ENCODE results near the gene SHANK1. TPM values are rescaled to one million over a fixed set of nuclear protein-coding genes. Genes with fewer than 3 reads are reported as not detected.
A peak's percentile ranks its signal among the peaks of the same experiment; 100 is the strongest.

Gene SHANK1
- total RNA-seq, 3 donors from 2014 or later: 0.59 to 0.98 TPM; not detected in 1

- peaks cover 11 to 58% of the 10 kb centered on the region in 2 donors for H3K27me3 ChIP-seq
- TF ChIP-seq POLR2AphosphoS5 (IDR thresholded peaks at IDR 0.05): no peak
- no peak for DNase-seq (ENCODE audit: low spot score in 2 of 2)
- H3K9me3 ChIP-seq: no peaks in the 10 kb centered on the region
- H3K4me1 ChIP-seq: no peaks in the 10 kb centered on the region
- H3K27ac ChIP-seq: no peak overlapping the region
- H3K36me3 ChIP-seq: no peaks in the 10 kb centered on the region
- intact Hi-C loops (cut with DNase I; ENCODE audit: low total_unique reads): no loop called here
- no peak overlapping the region for H3K4me3 ChIP-seq
These were observed 22.0 kb downstream of the SHANK1 start for GRCh38 chr19:50697414-50698124.

GRCh38 chr19:50696094-50696483 lies 23.5 kb downstream of the SHANK1 start:
- H3K27me3 ChIP-seq: peaks cover 11 to 61% of the 10 kb centered on the region in 2 donors
- intact Hi-C loops (cut with DNase I; ENCODE audit: low total_unique reads): no loop called here
- no peak overlapping the region for H3K4me3 ChIP-seq
- H3K27ac ChIP-seq: no peak overlapping the region
- H3K36me3 ChIP-seq: no peaks in the 10 kb centered on the region
- TF ChIP-seq CTCF (IDR thresholded peaks at IDR 0.05) (no peak), POLR2AphosphoS5 (IDR thresholded peaks at IDR 0.05) (no peak), POLR2A (IDR thresholded peaks at IDR 0.05) (no peak)
- no peaks in the 10 kb centered on the region for H3K9me3 ChIP-seq
- H3K4me1 ChIP-seq: no peaks in the 10 kb centered on the region
- no peak for DNase-seq (ENCODE audit: low spot score in 2 of 2)

GRCh38 chr19:50695251-50696093 lies 24.1 kb downstream of the SHANK1 start:
- no peak for TF ChIP-seq POLR2AphosphoS5 (IDR thresholded peaks at IDR 0.05)
- TF ChIP-seq POLR2A (IDR thresholded peaks at IDR 0.05): no peak
- TF ChIP-seq CTCF (IDR thresholded peaks at IDR 0.05): no peak
- intact Hi-C loops (cut with DNase I; ENCODE audit: low total_unique reads): no loop called here
- Histone ChIP-seq H3K4me1 (no peaks in the 10 kb centered on the region), H3K27me3 (peaks cover 11 to 66% of the 10 kb centered on the region in 2 donors), H3K9me3 (no peaks in the 10 kb centered on the region), H3K27ac (no peak overlapping the region), H3K4me3 (peak overlapping the region in 1 of 3 donors; percentile 22), H3K36me3 (no peaks in the 10 kb centered on the region)
- no peak for DNase-seq (ENCODE audit: low spot score in 2 of 2)

GRCh38 chr19:50694815-50695145 lies 24.8 kb downstream of the SHANK1 start:
- TF ChIP-seq POLR2AphosphoS5 (IDR thresholded peaks at IDR 0.05): no peak
- no peak for TF ChIP-seq POLR2A (IDR thresholded peaks at IDR 0.05)
- no peak for TF ChIP-seq CTCF (IDR thresholded peaks at IDR 0.05)
- no peak for DNase-seq (ENCODE audit: low spot score in 2 of 2)
- H3K27ac ChIP-seq: no peak overlapping the region
- peaks cover 11 to 67% of the 10 kb centered on the region in 2 donors for H3K27me3 ChIP-seq
- no peaks in the 10 kb centered on the region for H3K36me3 ChIP-seq
- intact Hi-C loops (cut with DNase I; ENCODE audit: low total_unique reads): no loop called here
- no peaks in the 10 kb centered on the region for H3K4me1 ChIP-seq
- peak overlapping the region in 1 of 3 donors; percentile 22 for H3K4me3 ChIP-seq
- no peaks in the 10 kb centered on the region for H3K9me3 ChIP-seq

GRCh38 chr19:50693064-50693975 lies 26.3 kb downstream of the SHANK1 start:
- no peak for TF ChIP-seq CTCF (IDR thresholded peaks at IDR 0.05)
- TF ChIP-seq POLR2AphosphoS5 (IDR thresholded peaks at IDR 0.05): no peak
- H3K9me3 ChIP-seq: no peaks in the 10 kb centered on the region
- H3K27ac ChIP-seq: no peak overlapping the region
- H3K36me3 ChIP-seq: no peaks in the 10 kb centered on the region
- no peak for DNase-seq (ENCODE audit: low spot score in 2 of 2)
- H3K27me3 ChIP-seq: peaks cover 11 to 62% of the 10 kb centered on the region in 2 donors
- H3K4me1 ChIP-seq: no peaks in the 10 kb centered on the region
- intact Hi-C loops (cut with DNase I; ENCODE audit: low total_unique reads): no loop called here
- H3K4me3 ChIP-seq: no peak overlapping the region
